ENCODE results near the gene CLDN17. TPM values are rescaled to one million over a fixed set of nuclear protein-coding genes. Genes with fewer than 3 reads are reported as not detected.

The CLDN17 gene
- total and polyA plus RNA-seq, 2 donors (not counting 3 experiments of a cell fraction or from before 2014, with no cell fraction given) = not detected

DNA sequence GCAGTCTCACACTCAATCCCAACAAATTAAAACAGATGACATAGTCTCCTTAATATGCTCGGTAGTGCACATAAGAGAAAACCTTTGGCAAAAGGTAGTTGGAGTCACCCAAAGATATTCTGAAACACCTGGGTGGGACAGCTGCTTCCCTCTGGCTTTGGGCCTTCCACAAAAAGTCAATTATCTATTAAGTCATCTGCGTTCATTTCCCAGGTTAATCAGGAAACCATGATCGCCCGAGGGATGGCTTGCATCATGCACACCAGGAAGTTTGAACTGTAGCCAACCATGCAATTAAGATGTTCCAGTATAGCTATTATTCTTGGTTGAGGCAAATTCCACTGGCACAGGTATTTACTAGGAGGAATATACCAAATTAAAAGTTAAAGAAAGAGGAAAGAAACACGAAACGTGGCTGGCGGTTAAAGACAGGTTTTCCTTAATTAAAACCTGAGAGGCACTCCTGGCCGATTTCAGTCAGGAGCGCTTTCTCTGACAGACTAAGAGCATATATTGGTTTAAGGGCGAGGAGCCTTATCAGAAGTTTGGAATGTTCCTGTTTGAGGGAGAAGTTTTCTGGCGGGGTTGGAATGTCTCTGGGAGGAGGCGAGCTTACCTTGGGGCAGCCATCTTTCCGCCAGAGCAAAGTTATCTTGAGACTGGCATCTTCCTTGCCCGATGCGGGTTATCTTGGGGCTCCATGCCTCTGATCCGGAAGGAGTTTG lies 19.9 kb downstream of the CLDN17 start:
- BruUV-seq (replicated peaks) = no TSS peak
- Histone ChIP-seq H2AFZ (ENCODE audit: low read depth, low read length) (no peak overlapping the region), H3K9me3 (replicated peaks; ENCODE audit: control insufficient read depth, insufficient read depth, low read length) (peaks cover 2% of the 10 kb centered on the region), H3K27ac (ENCODE audit: insufficient read depth, low read depth, low read length) (no peak overlapping the region), H4K20me1 (replicated peaks; ENCODE audit: control insufficient read depth, extremely low read depth, insufficient read depth, low read length) (no peaks in the 10 kb centered on the region), H3K9ac (replicated peaks; ENCODE audit: extremely low read depth, insufficient read depth, low read length) (no peak overlapping the region), H3K79me2 (ENCODE audit: control insufficient read depth, insufficient read depth, low read length) (no peaks in the 10 kb centered on the region), H3K4me2 (ENCODE audit: insufficient read depth, low read length) (no peak overlapping the region), H3K4me1 (ENCODE audit: control insufficient read depth, extremely low read depth, insufficient read depth, low read length) (no peaks in the 10 kb centered on the region), H3K36me3 (ENCODE audit: control insufficient read depth in 2 of 2, extremely low read depth in 1 of 2, insufficient read depth in 2 of 2, low read length in 2 of 2) (no peaks in the 10 kb centered on the region), H3K4me3 (replicated peaks in 1 of 3; ENCODE audit: insufficient read depth in 1 of 3, low read depth in 1 of 3, low read length in 3 of 3) (no peak overlapping the region), H3K9me1 (replicated peaks; ENCODE audit: control insufficient read depth, extremely low read depth, insufficient read depth, low read length) (no peaks in the 10 kb centered on the region), H3K27me3 (ENCODE audit: control insufficient read depth in 2 of 2, insufficient read depth in 2 of 2, low read length in 2 of 2) (no peaks in the 10 kb centered on the region)
- FAIRE-seq (no peak), DNase-seq (ENCODE audit: low read depth, low spot score) (no peak)
- TF ChIP-seq POLR2AphosphoS5 (IDR thresholded peaks at IDR 0.05; ENCODE audit: insufficient read depth, low read depth, low read length) (no peak), GATA2 (IDR thresholded peaks at IDR 0.05; ENCODE audit: insufficient read depth, insufficient read length, low read depth, low read length) (no peak), EZH2 (IDR thresholded peaks at IDR 0.05; ENCODE audit: borderline replicate concordance, low read depth, low read length, severe bottlenecking) (no peak), JUN (IDR thresholded peaks at IDR 0.05; ENCODE audit: borderline replicate concordance, insufficient read depth, insufficient read length, low read depth) (no peak), POLR2A (IDR thresholded peaks at IDR 0.05; ENCODE audit: low read depth, low read length) (no peak)
- TF ChIP-seq, protein P1, sequence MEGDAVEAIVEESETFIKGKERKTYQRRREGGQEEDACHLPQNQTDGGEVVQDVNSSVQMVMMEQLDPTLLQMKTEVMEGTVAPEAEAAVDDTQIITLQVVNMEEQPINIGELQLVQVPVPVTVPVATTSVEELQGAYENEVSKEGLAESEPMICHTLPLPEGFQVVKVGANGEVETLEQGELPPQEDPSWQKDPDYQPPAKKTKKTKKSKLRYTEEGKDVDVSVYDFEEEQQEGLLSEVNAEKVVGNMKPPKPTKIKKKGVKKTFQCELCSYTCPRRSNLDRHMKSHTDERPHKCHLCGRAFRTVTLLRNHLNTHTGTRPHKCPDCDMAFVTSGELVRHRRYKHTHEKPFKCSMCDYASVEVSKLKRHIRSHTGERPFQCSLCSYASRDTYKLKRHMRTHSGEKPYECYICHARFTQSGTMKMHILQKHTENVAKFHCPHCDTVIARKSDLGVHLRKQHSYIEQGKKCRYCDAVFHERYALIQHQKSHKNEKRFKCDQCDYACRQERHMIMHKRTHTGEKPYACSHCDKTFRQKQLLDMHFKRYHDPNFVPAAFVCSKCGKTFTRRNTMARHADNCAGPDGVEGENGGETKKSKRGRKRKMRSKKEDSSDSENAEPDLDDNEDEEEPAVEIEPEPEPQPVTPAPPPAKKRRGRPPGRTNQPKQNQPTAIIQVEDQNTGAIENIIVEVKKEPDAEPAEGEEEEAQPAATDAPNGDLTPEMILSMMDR (IDR thresholded peaks at IDR 0.05; ENCODE audit: extremely low read depth in 1 of 2, insufficient read depth in 1 of 2, low read depth in 1 of 2, low read length in 2 of 2) = no peak
- dilution Hi-C loops (cut with MboI; ENCODE audit: extremely low pct_ligation_motif_present, low sequenced_read_pairs) (no loop called here), intact Hi-C loops (cut with micrococcal nuclease) (no loop called here)
- CTCF ChIA-PET = no interaction called here
- POLR2A ChIA-PET = no interaction called here
